ENCODE measurements around the gene RASA4B.

DNA sequence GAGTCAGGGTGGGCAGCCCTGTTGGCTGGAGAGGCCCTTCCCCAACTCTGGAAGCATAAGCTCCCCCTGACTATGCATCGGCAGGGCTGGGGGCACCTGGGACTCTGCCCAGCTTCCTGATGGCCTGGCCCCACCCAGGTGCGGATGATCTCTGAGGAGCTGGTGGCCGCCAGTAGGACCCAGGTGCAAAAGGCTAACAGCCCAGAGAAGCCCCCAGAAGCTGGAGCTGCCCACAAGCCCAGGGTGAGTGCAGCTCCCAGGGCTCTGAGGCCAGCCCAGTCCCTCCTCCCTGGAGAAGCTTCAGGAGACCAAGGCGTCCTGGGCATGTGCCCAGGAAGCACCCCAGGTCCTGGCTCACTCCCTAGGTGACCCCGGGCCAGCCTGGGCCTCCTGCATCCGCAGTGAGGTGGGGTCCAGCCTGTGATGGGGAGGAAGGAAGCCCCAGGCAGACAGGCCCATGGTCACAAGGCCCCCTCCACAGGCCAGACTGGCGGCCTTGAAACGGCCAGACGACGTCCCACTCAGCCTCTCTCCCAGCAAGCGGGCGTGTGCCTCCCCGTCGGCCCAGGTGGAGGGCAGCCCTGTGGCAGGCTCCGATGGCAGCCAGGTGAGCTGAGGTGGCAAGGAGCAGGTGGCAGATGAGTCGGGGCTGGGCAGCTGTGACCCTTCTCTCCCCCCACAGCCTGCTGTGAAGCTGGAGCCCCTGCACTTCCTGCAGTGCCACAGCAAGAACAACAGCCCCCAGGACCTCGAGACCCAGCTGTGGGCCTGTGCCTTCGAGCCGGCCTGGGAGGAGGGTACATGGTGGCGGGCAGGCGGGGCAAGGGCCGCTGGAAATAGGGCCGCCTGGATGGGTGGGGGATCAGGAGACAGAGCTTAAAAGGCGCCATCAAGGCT is 49.7 kb downstream of the RASA4B start:
- TF ChIP-seq, protein P1, sequence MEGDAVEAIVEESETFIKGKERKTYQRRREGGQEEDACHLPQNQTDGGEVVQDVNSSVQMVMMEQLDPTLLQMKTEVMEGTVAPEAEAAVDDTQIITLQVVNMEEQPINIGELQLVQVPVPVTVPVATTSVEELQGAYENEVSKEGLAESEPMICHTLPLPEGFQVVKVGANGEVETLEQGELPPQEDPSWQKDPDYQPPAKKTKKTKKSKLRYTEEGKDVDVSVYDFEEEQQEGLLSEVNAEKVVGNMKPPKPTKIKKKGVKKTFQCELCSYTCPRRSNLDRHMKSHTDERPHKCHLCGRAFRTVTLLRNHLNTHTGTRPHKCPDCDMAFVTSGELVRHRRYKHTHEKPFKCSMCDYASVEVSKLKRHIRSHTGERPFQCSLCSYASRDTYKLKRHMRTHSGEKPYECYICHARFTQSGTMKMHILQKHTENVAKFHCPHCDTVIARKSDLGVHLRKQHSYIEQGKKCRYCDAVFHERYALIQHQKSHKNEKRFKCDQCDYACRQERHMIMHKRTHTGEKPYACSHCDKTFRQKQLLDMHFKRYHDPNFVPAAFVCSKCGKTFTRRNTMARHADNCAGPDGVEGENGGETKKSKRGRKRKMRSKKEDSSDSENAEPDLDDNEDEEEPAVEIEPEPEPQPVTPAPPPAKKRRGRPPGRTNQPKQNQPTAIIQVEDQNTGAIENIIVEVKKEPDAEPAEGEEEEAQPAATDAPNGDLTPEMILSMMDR (conservative IDR thresholded peaks at IDR 0.05), result no peak
- no peak for TF ChIP-seq EZH2 (IDR thresholded peaks at IDR 0.05; ENCODE audit: low read depth)
